Mesenchymal stem cell (in vitro differentiated cells and primary cell): ENCODE results near the gene DSCAML1.

Experiments used
- DNase-seq: peaks from one replicate; pipeline ENCODE4 v3.0.0-alpha.2; 2013
- H2AFZ ChIP-seq: one replicate; pipeline ENCODE4 v1.6.1; 2013; ENCODE audit warnings: low read depth, mild to moderate bottlenecking, control low read depth, inconsistent platforms, low read length, moderate library complexity
- H2AK5ac ChIP-seq: 2 replicates; pipeline ENCODE4 v1.6.1; 2013; ENCODE audit warnings: low read length, moderate library complexity, mild to moderate bottlenecking, inconsistent platforms; ENCODE audit not compliant: severe bottlenecking
- H2BK120ac ChIP-seq: one replicate; pipeline ENCODE4 v1.6.1; 2013; ENCODE audit warnings: low read depth, mild to moderate bottlenecking, inconsistent platforms, low read length, moderate library complexity
- H2BK12ac ChIP-seq, 2 experiments: one replicate each; pipeline ENCODE4 v1.6.1; 2013; ENCODE audit warnings: inconsistent platforms in 2 of 2, low read length in 2 of 2, mild to moderate bottlenecking in 2 of 2, moderate library complexity in 2 of 2, control low read depth in 1 of 2
- H2BK15ac ChIP-seq: one replicate; pipeline ENCODE4 v1.6.1; 2013; ENCODE audit warnings: mild to moderate bottlenecking, low read depth, inconsistent platforms; ENCODE audit not compliant: poor library complexity, severe bottlenecking
- H2BK5ac ChIP-seq: 2 replicates; pipeline ENCODE4 v1.6.1; 2013; ENCODE audit warnings: low read depth, mild to moderate bottlenecking, low read length, control low read depth, inconsistent platforms; ENCODE audit not compliant: poor library complexity, severe bottlenecking
- H3K14ac ChIP-seq, 2 experiments: one replicate each; pipeline ENCODE4 v1.6.1; 2013; ENCODE audit warnings: inconsistent platforms in 2 of 2, low read length in 2 of 2, control low read depth in 1 of 2, mild to moderate bottlenecking in 1 of 2, moderate library complexity in 1 of 2
- H3K18ac ChIP-seq, 2 experiments: one replicate each; pipeline ENCODE4 v1.6.1; 2013; ENCODE audit warnings: inconsistent platforms in 2 of 2, low read length in 2 of 2, control low read depth in 1 of 2, low read depth in 1 of 2, mild to moderate bottlenecking in 1 of 2
- H3K23ac ChIP-seq, 2 experiments: one replicate each; pipeline ENCODE4 v1.6.1; 2013; ENCODE audit warnings: inconsistent platforms in 2 of 2, low read length in 2 of 2, mild to moderate bottlenecking in 2 of 2, moderate library complexity in 2 of 2, control low read depth in 1 of 2
- H3K27ac ChIP-seq: 2 replicates; pipeline ENCODE4 v1.5.1; 2013; ENCODE audit warnings: mild to moderate bottlenecking, moderate library complexity, low read length, control low read depth, inconsistent platforms; ENCODE audit not compliant: poor library complexity, severe bottlenecking
- H3K27me3 ChIP-seq, 2 experiments: 2 replicates each; pipeline versions ENCODE4 v1.6.1 to v1.7.0; 2013; ENCODE audit warnings: low read length in 2 of 2, mild to moderate bottlenecking in 2 of 2, moderate library complexity in 2 of 2, control low read depth in 1 of 2, inconsistent platforms in 1 of 2; ENCODE audit not compliant: control insufficient read depth in 1 of 2, insufficient read depth in 1 of 2
- H3K36me3 ChIP-seq, 2 experiments: 2 replicates each; pipeline versions ENCODE4 v1.6.1 to v1.7.0; 2013; ENCODE audit warnings: low read length in 2 of 2, control low read depth in 1 of 2, inconsistent platforms in 1 of 2, low read depth in 1 of 2, mild to moderate bottlenecking in 1 of 2; ENCODE audit not compliant: insufficient read depth in 2 of 2, control insufficient read depth in 1 of 2
- H3K4ac ChIP-seq, 2 experiments: one replicate each; pipeline ENCODE4 v1.6.1; 2013; ENCODE audit warnings: inconsistent platforms in 2 of 2, low read length in 2 of 2, mild to moderate bottlenecking in 2 of 2, moderate library complexity in 2 of 2, control low read depth in 1 of 2, low read depth in 1 of 2
- H3K4me1 ChIP-seq: 2 replicates; pipeline ENCODE4 v1.6.1; 2013; ENCODE audit warnings: low read depth, low read length, control low read depth; ENCODE audit not compliant: control insufficient read depth, insufficient read depth
- H3K4me2 ChIP-seq: 2 replicates; pipeline ENCODE4 v1.6.1; 2013; ENCODE audit warnings: low read length, mild to moderate bottlenecking, inconsistent platforms; ENCODE audit not compliant: poor library complexity, severe bottlenecking
- H3K4me3 ChIP-seq, 2 experiments: 2 replicates each; pipeline versions ENCODE4 v1.5.1 to v1.7.0; 2013; ENCODE audit warnings: low read length in 2 of 2, mild to moderate bottlenecking in 2 of 2, control low read depth in 1 of 2, low read depth in 1 of 2; ENCODE audit not compliant: insufficient read depth in 1 of 2
- H3K79me1 ChIP-seq: replicated peaks from 2 replicates; pipeline ENCODE4 v1.6.1; 2013; ENCODE audit warnings: mild to moderate bottlenecking, control low read depth, low read length, inconsistent platforms; ENCODE audit not compliant: poor library complexity, severe bottlenecking
- H3K9ac ChIP-seq: 2 replicates; pipeline ENCODE4 v1.7.0; 2013; ENCODE audit warnings: mild to moderate bottlenecking, low read length, moderate library complexity
- H3K9me3 ChIP-seq: 2 replicates; pipeline ENCODE4 v1.7.0; 2013; ENCODE audit warnings: mild to moderate bottlenecking, low read length; ENCODE audit not compliant: control insufficient read depth
- H4K8ac ChIP-seq: one replicate; pipeline ENCODE4 v1.6.1; 2013; ENCODE audit warnings: inconsistent platforms, mild to moderate bottlenecking, low read length, moderate library complexity
- H4K91ac ChIP-seq: one replicate; pipeline ENCODE4 v1.6.1; 2013; ENCODE audit warnings: mild to moderate bottlenecking, low read length, inconsistent platforms
- WGBS: methylation state at CpG from one replicate; pipeline ENCODE4 v1.1.7; 2013; ENCODE audit warnings: mixed read lengths; 5-methylcytosine and 5-hydroxymethylcytosine counted together

Gene DSCAML1

GRCh38 chr11:117444711-117445658 lies 352.0 kb downstream of the DSCAML1 start:
- Histone ChIP-seq H3K27me3 (peaks cover 49 to 52% of the 10 kb centered on the region in 2 experiments), H2BK15ac (no peak overlapping the region), H3K9me3 (no peaks in the 10 kb centered on the region), H3K36me3 (no peaks in the 10 kb centered on the region), H2AK5ac (no peak overlapping the region), H2BK5ac (no peak overlapping the region), H4K91ac (no peak overlapping the region), H3K9ac (no peak overlapping the region), H3K4me1 (peaks cover 3% of the 10 kb centered on the region), H2BK12ac (no peak overlapping the region), H3K4me2 (no peak overlapping the region), H3K23ac (no peak overlapping the region), H3K79me1 (no peaks in the 10 kb centered on the region), H2BK120ac (no peak overlapping the region), H2AFZ (no peak overlapping the region), H3K18ac (no peak overlapping the region), H3K14ac (no peak overlapping the region), H3K4ac (no peak overlapping the region), H4K8ac (no peak overlapping the region), H3K27ac (no peak overlapping the region), H3K4me3 (no peak overlapping the region)
- 75% methylated on average over 15 of the region's 17 CpGs for WGBS
- DNase-seq, result no peak

- H3K36me3 ChIP-seq, result no peaks in the 10 kb centered on the region
- H2AK5ac ChIP-seq, result no peak overlapping the region
- no peaks in the 10 kb centered on the region for H3K79me1 ChIP-seq
- H3K27ac ChIP-seq, result no peak overlapping the region
- no peak for DNase-seq
- no peak overlapping the region for H3K18ac ChIP-seq
- no peak overlapping the region for H3K9ac ChIP-seq
- no peak overlapping the region for H4K91ac ChIP-seq
- H3K14ac ChIP-seq, result no peak overlapping the region
- peaks cover 57% of the 10 kb centered on the region in 2 experiments for H3K27me3 ChIP-seq
- H3K4me1 ChIP-seq, result peaks cover 3% of the 10 kb centered on the region
- H2BK120ac ChIP-seq, result no peak overlapping the region
- H2BK5ac ChIP-seq, result no peak overlapping the region
- H2AFZ ChIP-seq, result no peak overlapping the region
- H2BK15ac ChIP-seq, result no peak overlapping the region
- no peak overlapping the region for H2BK12ac ChIP-seq
- no peak overlapping the region for H3K4me2 ChIP-seq
- no peak overlapping the region for H3K4me3 ChIP-seq
- H4K8ac ChIP-seq, result no peak overlapping the region
- no peak overlapping the region for H3K23ac ChIP-seq
- WGBS, result 75% methylated on average over 3 of the region's 8 CpGs
- H3K4ac ChIP-seq, result no peak overlapping the region
- no peaks in the 10 kb centered on the region for H3K9me3 ChIP-seq
Observed at GRCh38 chr11:117444256-117444655, 352.8 kb downstream of the DSCAML1 start.

DNA sequence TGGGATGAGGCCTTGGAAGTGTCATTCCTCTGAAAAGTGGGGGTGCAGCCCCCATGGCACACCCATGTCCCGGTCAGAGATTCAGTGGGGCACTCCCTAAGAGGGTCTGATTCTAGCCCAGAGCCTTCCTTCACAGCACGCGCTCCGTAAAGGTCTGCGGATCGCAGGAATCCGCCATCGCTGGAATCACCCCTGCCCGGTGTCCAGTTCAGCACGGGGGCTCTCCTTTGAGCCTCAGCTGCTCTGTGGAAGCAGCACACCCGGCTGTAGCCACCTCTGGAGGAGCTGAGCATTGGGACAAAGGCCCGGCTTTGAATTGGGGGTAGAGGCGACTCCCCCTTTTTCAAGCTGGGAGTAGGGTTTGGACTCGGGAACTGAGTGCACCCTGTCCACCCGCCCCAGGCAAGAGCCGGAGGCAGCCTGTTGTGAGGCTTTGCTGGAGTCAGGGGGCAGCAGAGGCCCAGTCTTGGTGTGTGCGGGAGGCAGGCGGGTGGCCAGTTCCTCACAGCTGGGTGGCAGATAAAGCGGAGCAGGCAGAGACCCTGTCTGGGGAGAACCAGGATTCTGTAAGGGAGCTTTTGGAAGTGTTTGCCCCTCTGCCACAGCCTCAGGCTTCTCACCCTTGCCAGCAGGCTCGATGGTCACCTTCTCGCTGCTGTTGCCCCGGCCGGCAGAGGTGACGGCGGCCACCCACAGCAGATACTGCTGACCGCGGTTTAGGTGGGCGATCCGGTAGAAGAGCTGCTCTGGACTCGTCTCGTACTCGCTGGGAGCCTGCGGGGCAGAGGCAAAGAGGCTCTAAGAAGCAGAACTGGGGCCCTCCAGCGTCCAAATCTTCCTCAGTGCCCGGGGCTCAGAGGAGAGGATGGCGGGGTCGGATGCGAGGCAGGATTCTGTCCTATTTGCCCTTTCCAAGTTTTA lies 353.5 kb downstream of the DSCAML1 start:
- no peak overlapping the region for H2BK15ac ChIP-seq
- H4K91ac ChIP-seq, result no peak overlapping the region
- H2BK12ac ChIP-seq, result no peak overlapping the region
- no peaks in the 10 kb centered on the region for H3K36me3 ChIP-seq
- H3K23ac ChIP-seq, result peak overlapping the region in 1 of 2 experiments; percentile 15
- peak overlapping the region in 1 of 2 experiments; percentile 38 for H3K14ac ChIP-seq
- peaks cover 59 to 61% of the 10 kb centered on the region in 2 experiments for H3K27me3 ChIP-seq
- no peak overlapping the region for H3K18ac ChIP-seq
- no peak overlapping the region for H3K4me3 ChIP-seq
- H3K4me1 ChIP-seq, result peaks cover 3% of the 10 kb centered on the region
- H3K4me2 ChIP-seq, result no peak overlapping the region
- no peak overlapping the region for H3K4ac ChIP-seq
- no peak overlapping the region for H2AFZ ChIP-seq
- no peaks in the 10 kb centered on the region for H3K79me1 ChIP-seq
- WGBS, result 58% methylated on average over 36 of the region's 38 CpGs
- no peak overlapping the region for H3K27ac ChIP-seq
- H2AK5ac ChIP-seq, result no peak overlapping the region
- H2BK120ac ChIP-seq, result no peak overlapping the region
- H2BK5ac ChIP-seq, result no peak overlapping the region
- H4K8ac ChIP-seq, result no peak overlapping the region
- no peaks in the 10 kb centered on the region for H3K9me3 ChIP-seq
- peak; percentile 18 for DNase-seq
- no peak overlapping the region for H3K9ac ChIP-seq

- no peak overlapping the region for H2AFZ ChIP-seq
- no peak overlapping the region for H2BK15ac ChIP-seq
- no peak overlapping the region for H2AK5ac ChIP-seq
- H2BK120ac ChIP-seq, result no peak overlapping the region
- H3K36me3 ChIP-seq, result no peaks in the 10 kb centered on the region
- no peak overlapping the region for H2BK5ac ChIP-seq
- H3K14ac ChIP-seq, result peak overlapping the region in 1 of 2 experiments; percentile 38
- H3K18ac ChIP-seq, result no peak overlapping the region
- 81% methylated on average over 12 of the region's 12 CpGs for WGBS
- H3K23ac ChIP-seq, result no peak overlapping the region
- no peak overlapping the region for H3K4me3 ChIP-seq
- no peak overlapping the region for H2BK12ac ChIP-seq
- H4K8ac ChIP-seq, result no peak overlapping the region
- H3K4me1 ChIP-seq, result peaks cover 3% of the 10 kb centered on the region
- no peak overlapping the region for H3K4ac ChIP-seq
- H3K9me3 ChIP-seq, result no peaks in the 10 kb centered on the region
- H3K4me2 ChIP-seq, result no peak overlapping the region
- no peak overlapping the region for H4K91ac ChIP-seq
- H3K27ac ChIP-seq, result no peak overlapping the region
- no peak for DNase-seq
- H3K9ac ChIP-seq, result no peak overlapping the region
- peaks cover 54 to 57% of the 10 kb centered on the region in 2 experiments for H3K27me3 ChIP-seq
- H3K79me1 ChIP-seq, result no peaks in the 10 kb centered on the region
Observed at GRCh38 chr11:117442869-117443239, 354.2 kb downstream of the DSCAML1 start.
